BE2C (cell line): ENCODE results near the gene TRAPPC3L.

ENCODE experiments used
- DNase-seq: peaks from one replicate; pipeline ENCODE4 v3.0.0-alpha.2; 2020
- H3K27me3 ChIP-seq: fragments of 250-450 bp; sonication (Bioruptor Pico); 2 replicates; pipeline ENCODE4 v1.5.1; 2020; ENCODE audit warnings: mild to moderate bottlenecking
- H3K36me3 ChIP-seq: fragments of 250-450 bp; sonication (Bioruptor Pico); 2 replicates; pipeline ENCODE4 v1.5.1; 2020; ENCODE audit warnings: mild to moderate bottlenecking
- H3K4me1 ChIP-seq: fragments of 250-450 bp; sonication (Bioruptor Pico); 2 replicates; pipeline ENCODE4 v1.5.1; 2020
- H3K4me3 ChIP-seq: 2 replicates; pipeline ENCODE4 v1.5.1; 2011; ENCODE audit warnings: low read depth, low read length
- H3K9me3 ChIP-seq: fragments of 250-450 bp; sonication (Bioruptor Pico); 2 replicates; pipeline ENCODE4 v1.5.1; 2020
- TF ChIP-seq, protein P1 (sequence below): IDR thresholded peaks from 2 replicates; pipeline ENCODE4 v1.5.1; 2012; ENCODE audit warnings: mild to moderate bottlenecking, low read depth, low read length

TRAPPC3L gene

DNA sequence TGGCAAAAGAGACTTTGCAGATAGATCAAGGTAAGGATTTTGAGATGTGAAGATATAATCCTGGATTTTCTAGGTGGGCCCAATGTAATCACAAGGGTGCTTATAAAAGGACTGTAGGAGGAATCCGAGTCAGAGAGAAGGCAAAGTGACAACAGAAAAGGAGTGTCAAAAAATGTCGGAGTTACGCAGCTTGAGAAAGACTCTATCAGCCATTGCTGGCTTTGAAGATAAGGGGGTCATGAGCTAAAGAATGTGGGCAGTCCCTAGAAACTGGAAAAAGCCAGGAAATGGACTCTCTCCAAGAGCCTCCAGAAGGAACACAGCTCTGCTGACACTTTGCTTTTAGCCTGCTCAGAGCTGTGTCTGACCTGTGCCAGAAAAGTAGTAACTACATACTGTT is 17.1 kb upstream of the TRAPPC3L start:
- Histone ChIP-seq H3K4me3 (no peak overlapping the region), H3K4me1 (no peaks in the 10 kb centered on the region; the same call in 1 of the 2 replicates), H3K27me3 (no peaks in the 10 kb centered on the region; the same call in 1 of the 2 replicates), H3K36me3 (no peaks in the 10 kb centered on the region), H3K9me3 (no peaks in the 10 kb centered on the region)
- DNase-seq: no peak
- TF ChIP-seq, protein P1, sequence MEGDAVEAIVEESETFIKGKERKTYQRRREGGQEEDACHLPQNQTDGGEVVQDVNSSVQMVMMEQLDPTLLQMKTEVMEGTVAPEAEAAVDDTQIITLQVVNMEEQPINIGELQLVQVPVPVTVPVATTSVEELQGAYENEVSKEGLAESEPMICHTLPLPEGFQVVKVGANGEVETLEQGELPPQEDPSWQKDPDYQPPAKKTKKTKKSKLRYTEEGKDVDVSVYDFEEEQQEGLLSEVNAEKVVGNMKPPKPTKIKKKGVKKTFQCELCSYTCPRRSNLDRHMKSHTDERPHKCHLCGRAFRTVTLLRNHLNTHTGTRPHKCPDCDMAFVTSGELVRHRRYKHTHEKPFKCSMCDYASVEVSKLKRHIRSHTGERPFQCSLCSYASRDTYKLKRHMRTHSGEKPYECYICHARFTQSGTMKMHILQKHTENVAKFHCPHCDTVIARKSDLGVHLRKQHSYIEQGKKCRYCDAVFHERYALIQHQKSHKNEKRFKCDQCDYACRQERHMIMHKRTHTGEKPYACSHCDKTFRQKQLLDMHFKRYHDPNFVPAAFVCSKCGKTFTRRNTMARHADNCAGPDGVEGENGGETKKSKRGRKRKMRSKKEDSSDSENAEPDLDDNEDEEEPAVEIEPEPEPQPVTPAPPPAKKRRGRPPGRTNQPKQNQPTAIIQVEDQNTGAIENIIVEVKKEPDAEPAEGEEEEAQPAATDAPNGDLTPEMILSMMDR: no peak

DNA sequence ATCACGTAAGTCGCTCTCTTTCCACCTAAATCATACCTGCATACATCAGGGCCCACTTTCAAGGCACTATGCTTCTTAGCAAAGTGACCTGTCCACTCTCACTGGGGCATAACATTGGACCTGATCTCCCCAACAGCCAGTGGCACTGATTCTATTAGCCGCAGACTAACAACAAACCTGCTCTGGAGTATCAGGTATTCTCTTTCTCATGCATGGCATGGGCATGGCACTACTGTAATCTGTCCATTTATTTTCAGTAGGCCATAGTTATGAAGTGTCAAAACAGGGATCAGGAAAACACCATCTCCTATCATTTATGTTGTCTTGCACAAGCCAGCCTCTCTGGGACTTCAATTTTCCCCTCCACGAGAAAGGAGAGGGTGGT is 16.5 kb upstream of the TRAPPC3L start:
- TF ChIP-seq, protein P1: no peak
- no peak for DNase-seq
- H3K4me1 ChIP-seq: no peaks in the 10 kb centered on the region; the same call in 1 of the 2 replicates
- H3K9me3 ChIP-seq: no peaks in the 10 kb centered on the region
- H3K4me3 ChIP-seq: no peak overlapping the region
- H3K27me3 ChIP-seq: no peaks in the 10 kb centered on the region; the same call in 1 of the 2 replicates
- no peaks in the 10 kb centered on the region for H3K36me3 ChIP-seq

DNA sequence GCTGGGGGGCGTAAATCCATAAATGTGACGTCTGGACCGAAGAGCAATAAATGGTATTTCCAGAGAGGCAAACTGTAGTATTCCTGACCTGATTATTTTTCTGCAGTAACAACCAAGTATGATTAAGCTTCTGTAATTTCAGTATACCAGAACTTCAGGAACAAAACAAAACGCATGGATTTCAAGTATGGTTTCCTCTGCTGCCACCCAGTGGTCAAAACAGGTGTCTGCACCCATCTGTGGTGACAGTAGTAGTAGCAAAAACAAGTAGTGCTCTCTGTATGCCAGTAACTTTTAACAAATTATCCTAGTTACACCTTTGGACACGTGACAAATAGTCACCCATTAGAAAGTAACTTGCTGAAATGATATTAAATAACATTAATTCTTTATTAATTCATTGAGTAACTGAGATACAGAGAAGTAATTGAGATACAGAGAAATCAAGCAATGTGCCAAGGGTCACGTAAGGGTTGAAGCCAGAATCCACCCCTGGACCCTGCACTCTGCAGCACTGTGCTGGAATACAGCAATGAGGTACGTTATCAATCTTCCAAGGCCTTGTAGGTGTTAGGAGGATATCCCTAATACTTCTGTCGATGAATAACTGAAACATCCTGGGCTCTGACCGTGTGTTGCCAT is 16.0 kb upstream of the TRAPPC3L start:
- H3K36me3 ChIP-seq: no peaks in the 10 kb centered on the region
- TF ChIP-seq, protein P1: peak; percentile 97
- no peaks in the 10 kb centered on the region; the same call in 1 of the 2 replicates for H3K27me3 ChIP-seq
- H3K4me3 ChIP-seq: no peak overlapping the region
- peak; percentile 69 for DNase-seq
- H3K4me1 ChIP-seq: no peaks in the 10 kb centered on the region; the same call in 1 of the 2 replicates
- no peaks in the 10 kb centered on the region for H3K9me3 ChIP-seq

DNA sequence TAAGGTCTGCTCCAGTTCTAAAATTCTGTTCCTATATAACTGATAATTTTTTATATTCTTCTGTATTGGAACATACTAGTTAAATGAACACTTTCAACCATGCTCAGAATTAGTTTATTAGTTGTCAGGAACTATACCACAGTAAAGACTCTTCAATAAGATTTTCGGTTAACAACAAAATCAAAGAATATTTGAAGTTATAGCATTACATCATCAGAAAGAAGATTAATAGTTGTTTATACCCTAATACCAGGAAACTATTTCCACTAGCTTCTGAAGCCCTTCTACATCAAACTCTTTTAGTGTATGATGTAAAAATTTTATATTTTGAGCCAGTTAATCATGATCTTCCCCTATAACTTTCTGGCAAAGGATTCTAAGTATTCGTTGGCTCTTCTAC is 14.6 kb upstream of the TRAPPC3L start:
- Histone ChIP-seq H3K36me3 (no peaks in the 10 kb centered on the region), H3K4me1 (no peaks in the 10 kb centered on the region; the same call in 1 of the 2 replicates), H3K4me3 (no peak overlapping the region), H3K27me3 (no peaks in the 10 kb centered on the region), H3K9me3 (no peaks in the 10 kb centered on the region)
- DNase-seq: no peak
- TF ChIP-seq, protein P1: no peak

DNA sequence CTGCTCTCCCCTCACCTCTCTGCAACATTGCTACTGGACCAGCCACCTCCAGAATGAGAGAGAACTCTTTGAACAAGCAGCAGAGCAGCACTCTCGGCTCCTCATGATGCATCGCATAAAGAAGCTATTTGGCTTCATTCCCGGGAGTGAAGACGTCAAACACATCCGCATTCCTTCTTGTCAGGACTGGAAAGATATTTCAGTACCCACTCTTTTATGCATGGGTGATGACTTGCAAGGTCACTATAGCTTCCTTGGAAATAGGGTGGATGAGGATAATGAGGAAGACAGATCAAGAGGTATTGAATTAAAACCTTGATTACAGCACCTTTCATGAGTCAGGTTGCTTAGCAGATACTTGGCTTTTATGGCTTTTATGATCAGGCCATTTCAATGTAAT is 12.4 kb upstream of the TRAPPC3L start:
- Histone ChIP-seq H3K27me3 (peaks cover 6% of the 10 kb centered on the region; the same call in 1 of the 2 replicates), H3K4me3 (no peak overlapping the region), H3K9me3 (no peaks in the 10 kb centered on the region), H3K36me3 (no peaks in the 10 kb centered on the region), H3K4me1 (no peaks in the 10 kb centered on the region; the same call in 1 of the 2 replicates)
- TF ChIP-seq, protein P1: no peak
- no peak for DNase-seq

DNA sequence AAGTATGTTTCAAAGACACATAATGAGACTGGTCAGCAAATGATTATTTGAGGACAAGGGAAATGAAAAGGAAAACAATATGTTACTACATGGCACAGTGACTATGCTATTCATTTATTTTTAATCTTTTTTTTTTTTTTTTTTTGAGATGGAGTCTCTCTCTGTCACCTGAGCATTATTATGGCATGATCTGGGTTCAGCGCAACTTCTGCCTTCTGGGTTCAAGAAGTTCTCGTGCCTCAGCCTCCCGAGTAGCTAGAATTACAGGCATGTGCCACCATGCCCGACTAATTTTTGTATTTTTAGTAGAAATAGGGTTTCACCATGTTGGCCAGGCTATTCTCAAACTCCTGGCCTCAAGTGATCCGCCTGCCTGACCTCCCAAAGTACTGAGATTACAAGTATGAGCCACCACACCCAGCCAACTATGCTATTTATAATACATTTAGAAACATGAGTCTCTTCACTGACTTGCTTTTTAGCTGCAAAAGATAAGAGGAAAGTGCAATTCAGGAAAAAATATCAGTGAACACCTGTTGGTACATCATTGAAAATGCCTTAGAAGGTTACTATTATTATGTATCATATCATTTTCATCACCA is 11.4 kb upstream of the TRAPPC3L start:
- Histone ChIP-seq H3K4me1 (no peaks in the 10 kb centered on the region; the same call in 1 of the 2 replicates), H3K27me3 (peaks cover 6% of the 10 kb centered on the region; the same call in 1 of the 2 replicates), H3K9me3 (no peaks in the 10 kb centered on the region), H3K36me3 (no peaks in the 10 kb centered on the region), H3K4me3 (no peak overlapping the region)
- DNase-seq: no peak
- TF ChIP-seq, protein P1: no peak
